Fibroblast of pulmonary artery (primary cell): ENCODE measurements around the gene EPHB1.
"Not testable (repeated sequence)": the region's sequence is repeated elsewhere in the genome, so short reads cannot be mapped to it uniquely, and the experiment has no call there.

ENCODE experiments used
- DNase-seq: peaks from one replicate; pipeline ENCODE4 v3.0.0-alpha.2; 2010; ENCODE audit warnings: low read depth
- H3K4me3 ChIP-seq: replicated peaks from 2 replicates; pipeline ENCODE4 v1.5.1; 2011; ENCODE audit warnings: low read depth, mild to moderate bottlenecking, control low read depth, low read length, moderate library complexity
- CTCF ChIP-seq: IDR thresholded peaks from 2 replicates; pipeline ENCODE4 v1.5.1; 2011; ENCODE audit warnings: mild to moderate bottlenecking, control low read depth, low read length, inconsistent platforms; ENCODE audit errors: missing control alignments

Gene EPHB1

GRCh38 chr3:134775831-134776230, 19.2 kb upstream of the EPHB1 start:
- no peak for TF ChIP-seq CTCF

GRCh38 chr3:134776518-134776917, 18.5 kb upstream of the EPHB1 start:
- no peak overlapping the region for H3K4me3 ChIP-seq
- no peak for DNase-seq
- TF ChIP-seq CTCF, result no peak

More at GRCh38 chr3:134775831-134776230, 19.2 kb upstream of the EPHB1 start:
- no peak for DNase-seq
- no peak overlapping the region for H3K4me3 ChIP-seq

GRCh38 chr3:134777341-134777740, 17.7 kb upstream of the EPHB1 start:
- H3K4me3 ChIP-seq, result no peak overlapping the region
- no peak for TF ChIP-seq CTCF
- no peak for DNase-seq

GRCh38 chr3:134788283-134788682, 6.8 kb upstream of the EPHB1 start:
- DNase-seq, H3K4me3 ChIP-seq: not testable (repeated sequence)

GRCh38 chr3:134790065-134790464, 5.0 kb upstream of the EPHB1 start:
- H3K4me3 ChIP-seq, result no peak overlapping the region

GRCh38 chr3:134791992-134792391, 3.1 kb upstream of the EPHB1 start:
- TF ChIP-seq CTCF, result no peak
- DNase-seq, result no peak
- H3K4me3 ChIP-seq, result no peak overlapping the region

More at GRCh38 chr3:134790065-134790464, 5.0 kb upstream of the EPHB1 start:
- TF ChIP-seq CTCF, result no peak
- DNase-seq, result no peak

- DNase-seq, result no peak
- no peak for TF ChIP-seq CTCF
- no peak overlapping the region for H3K4me3 ChIP-seq
Measured at GRCh38 chr3:134792700-134793099, 2.4 kb upstream of the EPHB1 start.

- H3K4me3 ChIP-seq, result no peak overlapping the region
- no peak for DNase-seq
- no peak for TF ChIP-seq CTCF
Measured at GRCh38 chr3:134793562-134793961, 1.5 kb upstream of the EPHB1 start.
